H7 (cell line): Measurements from ENCODE around the gene UBAC2. TPM values are rescaled to one million over a fixed set of nuclear protein-coding genes. Genes with fewer than 3 reads are reported as not detected.

Source experiments
- DNase-seq: peaks from one replicate; pipeline ENCODE4 v3.0.0; 2012
- H3K27me3 ChIP-seq: 2 replicates; pipeline ENCODE4 v1.6.0; 2011; ENCODE audit warnings: mild to moderate bottlenecking, low read length; ENCODE audit not compliant: control insufficient read depth, insufficient read depth
- H3K36me3 ChIP-seq: replicated peaks from 2 replicates; pipeline ENCODE4 v1.5.1; 2011; ENCODE audit warnings: low read length; ENCODE audit not compliant: control insufficient read depth, insufficient read depth
- H3K4me3 ChIP-seq: 2 replicates; pipeline ENCODE4 v1.5.1; 2011; ENCODE audit warnings: low read depth, mild to moderate bottlenecking, control low read depth, low read length, moderate library complexity; ENCODE audit not compliant: insufficient read depth
- total RNA-seq: library from RNA; depleted of rRNA; stranded (reverse); fragments of >200 nt; shearing (Covaris generic); gene quantifications from 2 replicates; pipeline ENCODE4 v1.2.3, GENCODE V29; 2014

The UBAC2 gene
- total RNA-seq, 1 experiment from 2014 or later, result 56.9 TPM

DNA sequence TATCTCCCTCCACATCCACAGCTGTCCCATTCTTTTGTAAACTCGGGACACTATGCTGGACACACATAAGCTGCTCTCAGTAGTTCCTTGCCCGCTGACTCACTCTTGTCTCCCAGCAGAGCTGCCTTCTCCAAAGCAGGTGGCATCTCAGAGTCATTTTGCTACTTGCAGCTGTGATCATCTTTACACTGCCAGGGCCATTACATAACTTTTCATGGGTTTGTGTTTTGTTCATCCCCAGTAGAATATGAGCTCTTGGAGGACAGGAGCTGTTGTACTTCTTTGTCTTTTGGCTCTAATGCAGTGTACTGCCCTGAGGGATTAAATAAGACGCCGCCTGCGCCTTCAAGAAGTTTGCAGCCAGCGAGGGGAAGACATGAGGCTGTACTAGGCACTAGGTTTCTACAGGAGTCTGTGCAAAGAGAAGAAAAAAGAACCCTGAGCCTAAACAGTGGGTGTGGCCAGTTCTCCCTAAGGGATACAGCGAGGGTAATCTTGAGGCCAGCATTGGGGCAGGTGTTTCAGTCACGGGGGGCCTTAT is 147.3 kb downstream of the UBAC2 start:
- H3K36me3 ChIP-seq, result peaks cover 5% of the 10 kb centered on the region
- no peak overlapping the region for H3K4me3 ChIP-seq
- no peak for DNase-seq
- H3K27me3 ChIP-seq, result no peaks in the 10 kb centered on the region

DNA sequence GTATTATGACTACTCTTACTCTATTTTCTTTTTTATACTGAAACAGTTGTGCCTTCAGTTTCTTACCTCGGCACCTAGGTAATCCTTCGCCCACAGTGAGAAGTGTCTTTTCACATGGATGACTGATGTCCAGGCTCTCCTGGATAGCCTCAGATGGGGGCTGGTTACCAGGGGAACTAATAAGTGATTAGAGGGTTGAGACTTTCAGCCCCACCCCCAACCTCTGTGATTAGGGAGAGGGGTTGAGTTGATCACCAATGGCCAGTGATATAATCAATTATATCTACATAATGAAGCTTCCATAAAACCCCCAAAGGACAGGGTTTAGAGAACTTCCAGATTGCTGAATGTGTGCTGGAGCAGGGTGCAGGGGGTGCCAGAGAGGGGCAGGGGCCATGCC is 149.5 kb downstream of the UBAC2 start:
- no peak for DNase-seq

DNA sequence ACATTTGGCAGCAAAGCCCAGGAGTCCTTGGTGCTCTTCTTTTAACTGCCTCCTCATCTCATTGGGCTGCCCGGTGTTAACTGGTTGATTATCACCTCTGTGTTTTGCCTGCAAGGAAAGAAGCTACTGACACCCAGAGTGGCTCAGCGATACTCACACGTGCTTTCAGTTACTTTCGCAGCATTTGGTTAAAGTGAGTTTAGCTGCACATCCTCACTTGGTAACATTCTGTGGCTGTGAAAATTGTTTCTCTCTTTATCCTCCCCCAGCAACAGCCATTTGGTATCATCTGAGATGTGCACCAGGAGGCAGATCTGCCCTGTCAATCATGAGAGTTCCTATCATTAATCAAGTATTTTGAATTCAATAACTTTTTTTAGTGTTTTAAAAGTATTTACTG is 151.1 kb downstream of the UBAC2 start:
- Histone ChIP-seq H3K4me3 (no peak overlapping the region), H3K27me3 (no peaks in the 10 kb centered on the region), H3K36me3 (peaks cover 6% of the 10 kb centered on the region)
- no peak for DNase-seq

More for the DNA sequence above, 149.5 kb downstream of the UBAC2 start:
- Histone ChIP-seq H3K36me3 (peaks cover 6% of the 10 kb centered on the region), H3K4me3 (no peak overlapping the region), H3K27me3 (no peaks in the 10 kb centered on the region)

DNA sequence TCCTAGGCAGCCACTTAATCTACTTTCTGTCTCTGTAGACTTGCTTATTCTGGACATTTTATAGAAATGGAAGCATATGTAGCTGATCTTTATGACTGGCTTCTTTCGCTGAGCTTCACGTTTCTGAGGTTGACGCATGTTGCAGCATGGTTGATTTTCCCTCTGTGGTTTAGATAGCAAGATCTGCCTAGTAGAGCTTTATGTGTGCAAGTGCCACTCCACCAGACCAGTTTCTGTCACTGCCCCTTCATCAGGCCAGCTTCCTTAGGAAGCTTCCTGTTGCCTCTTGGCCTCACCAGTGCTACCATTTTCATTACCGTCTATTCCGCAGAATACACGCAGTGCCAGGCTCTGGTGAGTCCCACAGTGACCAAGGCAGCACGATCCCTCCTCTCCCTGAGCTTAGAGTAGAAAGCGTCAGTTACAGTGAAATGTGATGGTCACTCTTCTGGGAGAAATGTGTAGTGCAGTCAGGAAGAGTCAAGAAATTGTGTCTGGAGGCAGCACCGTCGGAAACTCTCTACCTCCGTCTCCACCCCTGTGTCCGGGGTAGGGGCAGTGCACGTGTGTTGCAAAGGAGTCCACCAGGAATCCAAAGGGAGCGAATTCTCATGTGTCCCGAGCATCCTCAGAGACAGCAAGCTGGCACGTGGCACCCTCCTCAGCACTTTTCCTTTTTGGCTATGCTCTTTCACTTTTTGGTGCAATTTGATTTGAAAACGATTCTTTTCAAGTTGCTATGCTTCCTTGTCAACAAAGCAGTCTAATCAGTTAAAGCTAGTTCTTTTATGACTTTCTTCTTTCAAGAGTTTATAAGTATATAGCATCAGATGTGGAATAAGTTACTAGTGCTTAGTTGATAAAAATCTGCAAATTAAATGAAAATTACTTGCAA is 151.9 kb downstream of the UBAC2 start:
- H3K36me3 ChIP-seq, result peaks cover 4% of the 10 kb centered on the region
- H3K4me3 ChIP-seq, result no peak overlapping the region
- no peak for DNase-seq
- H3K27me3 ChIP-seq, result no peaks in the 10 kb centered on the region

DNA sequence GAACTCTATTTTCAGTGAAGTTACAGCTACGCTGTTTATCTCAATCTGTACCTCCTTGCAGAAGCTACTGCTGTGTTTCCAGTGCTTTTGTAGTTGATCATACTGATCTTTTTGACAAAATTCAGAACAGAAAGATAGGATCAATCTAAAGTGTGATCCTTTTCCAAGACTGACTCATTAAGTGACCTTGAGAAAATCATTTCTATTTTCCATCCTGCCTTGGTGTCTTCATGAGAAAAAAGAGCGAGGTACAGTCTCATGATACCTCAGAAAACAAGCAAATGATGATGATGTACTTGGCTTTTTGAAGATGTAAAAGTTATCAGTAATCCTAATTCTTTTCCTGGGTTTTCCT is 152.6 kb downstream of the UBAC2 start:
- no peaks in the 10 kb centered on the region for H3K27me3 ChIP-seq

DNA sequence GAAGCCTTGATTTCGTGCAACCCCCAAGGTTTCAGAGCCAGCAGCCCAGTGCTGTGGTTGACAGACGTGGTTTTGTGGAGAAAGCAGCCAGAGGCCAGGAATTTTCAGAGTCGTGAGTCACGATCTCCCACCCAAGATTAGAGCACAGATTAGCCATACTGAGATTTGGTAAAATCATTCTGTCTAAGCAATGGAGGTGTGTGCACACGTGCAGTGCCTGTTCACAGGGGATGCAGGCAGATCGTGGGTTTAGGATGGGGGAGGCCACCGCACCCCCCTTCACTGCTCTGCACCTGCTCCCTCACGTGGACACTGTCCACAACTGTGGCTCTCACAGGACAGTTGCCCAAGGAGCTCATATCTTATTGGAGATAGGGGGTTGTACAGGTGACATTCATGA is 153.2 kb downstream of the UBAC2 start:
- Histone ChIP-seq H3K36me3 (peaks cover 2% of the 10 kb centered on the region), H3K27me3 (no peaks in the 10 kb centered on the region), H3K4me3 (no peak overlapping the region)
- DNase-seq, result no peak

More for the DNA sequence above, 152.6 kb downstream of the UBAC2 start:
- DNase-seq, result no peak
- H3K4me3 ChIP-seq, result no peak overlapping the region
- H3K36me3 ChIP-seq, result peaks cover 4% of the 10 kb centered on the region

DNA sequence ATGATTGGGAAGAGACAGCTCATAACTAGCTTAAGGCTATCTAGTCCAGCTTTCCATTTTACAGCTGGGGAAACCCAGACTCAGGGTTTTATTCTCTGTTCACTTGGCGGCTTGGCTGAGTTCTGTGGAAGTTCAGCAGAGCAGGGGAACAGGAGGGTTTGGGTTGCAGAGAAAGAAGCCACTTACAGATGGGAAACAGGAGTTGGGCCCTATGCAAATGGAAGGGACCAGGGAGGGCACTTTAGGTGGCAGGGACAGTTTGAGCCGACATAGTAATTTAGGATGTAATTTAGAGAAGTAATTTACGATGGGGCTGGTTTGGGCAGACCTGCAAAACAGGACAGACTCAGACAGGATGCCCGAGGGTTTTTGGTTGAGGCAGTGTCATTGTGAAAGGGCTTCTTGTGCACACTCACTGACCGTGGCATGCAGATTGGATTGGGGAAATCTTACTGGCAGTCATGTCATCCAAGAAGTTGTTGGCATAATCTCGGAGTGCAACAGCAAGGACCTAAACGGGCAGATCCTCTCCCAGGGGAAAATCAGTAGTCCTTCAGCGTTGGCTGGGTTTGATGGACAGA is 153.8 kb downstream of the UBAC2 start:
- no peak for DNase-seq
- no peak overlapping the region for H3K4me3 ChIP-seq
- H3K27me3 ChIP-seq, result no peaks in the 10 kb centered on the region
- peaks cover 2% of the 10 kb centered on the region for H3K36me3 ChIP-seq

DNA sequence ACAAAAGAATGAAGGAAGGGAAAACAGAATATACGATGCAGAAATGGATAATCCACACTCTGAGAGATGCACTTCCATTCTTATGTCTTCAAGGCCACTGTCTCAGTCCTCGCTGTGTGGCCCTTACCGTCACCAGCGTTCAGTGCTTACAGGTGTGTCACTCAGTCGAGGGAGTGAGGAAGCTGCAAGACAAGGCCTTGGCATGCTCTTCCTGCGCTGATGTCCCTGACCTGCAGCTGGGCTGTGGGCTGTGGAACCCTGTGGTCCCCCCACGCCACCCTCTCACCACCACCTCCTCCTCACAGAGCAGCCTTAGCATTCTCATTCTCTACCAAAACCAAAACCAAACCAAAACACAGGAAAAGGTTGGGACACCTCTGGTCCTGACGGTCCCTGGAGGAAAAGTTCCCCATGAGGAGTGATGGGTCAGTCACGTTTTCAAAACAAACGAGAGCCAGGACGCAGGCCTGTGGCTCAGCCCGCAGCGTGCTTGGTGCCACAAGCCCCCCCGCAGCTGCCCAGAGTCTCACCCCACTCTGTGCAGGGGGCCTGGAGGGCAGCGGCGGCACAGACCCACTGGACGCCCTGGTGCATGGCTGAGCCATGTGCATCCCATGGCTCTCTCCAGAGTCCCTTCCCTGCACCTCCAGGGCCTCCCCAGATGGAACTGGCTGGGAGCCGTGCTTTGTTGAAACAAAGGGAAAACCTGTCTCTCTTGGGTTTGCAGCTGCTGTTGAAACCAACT is 154.8 kb downstream of the UBAC2 start:
- Histone ChIP-seq H3K4me3 (no peak overlapping the region), H3K27me3 (no peaks in the 10 kb centered on the region), H3K36me3 (peaks cover 3% of the 10 kb centered on the region)
- DNase-seq, result no peak

DNA sequence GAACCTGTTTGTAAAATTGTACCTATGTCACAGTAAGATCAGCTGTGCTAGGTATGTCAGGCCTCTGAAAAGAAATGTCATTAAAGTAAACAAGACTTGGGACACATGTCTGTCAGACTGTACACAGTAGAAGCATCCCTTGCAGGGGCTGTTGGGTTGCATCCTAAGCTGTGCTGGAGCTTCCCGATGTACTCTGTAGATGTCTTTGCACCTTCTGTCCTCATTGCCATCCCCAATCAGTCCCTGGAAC is 155.3 kb downstream of the UBAC2 start:
- DNase-seq, result no peak
- Histone ChIP-seq H3K4me3 (no peak overlapping the region), H3K27me3 (no peaks in the 10 kb centered on the region), H3K36me3 (peaks cover 3% of the 10 kb centered on the region)

DNA sequence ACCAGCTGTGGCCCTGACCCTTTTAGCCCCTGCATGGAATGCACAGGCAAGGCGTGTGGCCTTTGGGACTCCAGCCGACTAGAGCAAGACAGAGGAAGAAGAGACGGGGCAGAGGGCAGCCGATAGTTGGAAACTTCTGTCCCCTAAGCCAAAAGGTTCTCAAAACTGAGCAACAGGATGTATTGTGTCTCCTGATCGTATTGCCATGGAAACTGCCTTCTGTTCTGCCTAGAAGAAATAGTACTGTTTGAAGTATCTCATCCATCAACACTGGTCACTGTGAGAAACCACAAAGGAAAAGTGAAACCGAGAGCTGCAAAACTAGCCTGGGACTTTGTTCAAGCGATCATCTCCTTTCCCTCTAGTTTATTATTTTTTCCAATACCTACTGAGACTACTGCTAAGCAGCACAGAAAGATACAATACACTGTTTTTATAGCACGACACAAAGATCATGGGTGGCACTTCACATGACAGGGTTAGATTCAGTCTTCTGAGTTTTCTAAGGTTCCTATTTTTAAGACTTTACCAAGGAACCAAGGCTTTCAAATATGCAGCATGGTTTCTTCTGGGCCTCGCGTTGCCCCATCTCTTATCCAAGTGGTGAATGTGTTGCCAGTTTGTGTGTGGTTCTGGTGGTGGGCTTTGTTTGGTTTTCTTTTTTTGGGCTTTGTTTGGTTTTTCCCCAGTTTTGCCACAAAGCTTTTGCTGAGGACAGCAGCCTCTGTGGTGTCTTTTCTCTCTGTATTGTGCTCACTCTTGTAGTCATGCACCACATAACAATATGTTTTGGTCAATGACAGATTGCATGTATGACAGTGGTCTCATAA is 155.8 kb downstream of the UBAC2 start:
- Histone ChIP-seq H3K4me3 (no peak overlapping the region), H3K27me3 (no peaks in the 10 kb centered on the region), H3K36me3 (peaks cover 3% of the 10 kb centered on the region)
- DNase-seq, result no peak

DNA sequence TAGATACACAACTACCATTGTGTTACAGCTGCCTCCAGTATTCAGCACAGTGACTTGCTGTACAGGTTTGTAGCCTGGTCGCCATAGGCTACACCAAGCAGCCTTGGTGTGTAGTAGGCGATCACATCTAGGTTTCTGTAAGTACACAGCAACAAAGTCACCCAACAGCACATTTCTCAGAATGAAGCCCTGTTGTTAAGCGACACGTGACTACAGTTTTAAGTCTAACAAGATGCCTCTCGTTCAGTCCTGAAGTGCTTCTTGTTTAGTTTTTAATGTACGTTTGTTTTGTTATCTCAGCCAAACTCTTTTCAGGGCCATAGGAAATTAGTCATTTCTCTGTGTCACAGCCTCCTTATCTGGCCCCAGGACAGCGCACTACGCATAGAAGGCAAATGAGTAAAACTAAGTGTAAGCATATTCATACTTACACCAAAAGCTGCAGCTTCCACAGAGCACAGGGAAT is 156.5 kb downstream of the UBAC2 start:
- H3K4me3 ChIP-seq, result no peak overlapping the region
- DNase-seq, result no peak
- H3K36me3 ChIP-seq, result peaks cover 3% of the 10 kb centered on the region
- no peaks in the 10 kb centered on the region for H3K27me3 ChIP-seq

DNA sequence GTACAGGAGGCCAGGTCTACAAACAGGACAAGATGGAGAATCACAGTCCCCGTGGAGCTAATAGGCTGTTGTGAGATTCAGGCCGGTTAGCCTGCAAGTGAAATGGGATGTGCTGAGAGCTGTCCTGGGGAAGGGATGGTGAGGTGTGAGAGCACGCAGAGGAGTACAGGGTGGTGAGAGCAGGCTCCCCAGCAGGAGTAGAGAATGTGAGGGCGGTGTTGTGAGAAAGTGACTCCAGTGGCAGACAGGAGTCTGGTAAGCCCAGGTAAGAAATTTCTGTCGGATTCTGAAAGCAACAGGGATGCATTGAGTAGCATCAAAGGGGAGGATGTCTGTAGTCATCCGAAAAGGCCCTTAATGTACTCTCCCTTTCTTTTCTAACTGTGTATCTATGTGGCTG is 157.3 kb downstream of the UBAC2 start:
- Histone ChIP-seq H3K36me3 (peaks cover 3% of the 10 kb centered on the region), H3K27me3 (no peaks in the 10 kb centered on the region), H3K4me3 (no peak overlapping the region)
- no peak for DNase-seq

DNA sequence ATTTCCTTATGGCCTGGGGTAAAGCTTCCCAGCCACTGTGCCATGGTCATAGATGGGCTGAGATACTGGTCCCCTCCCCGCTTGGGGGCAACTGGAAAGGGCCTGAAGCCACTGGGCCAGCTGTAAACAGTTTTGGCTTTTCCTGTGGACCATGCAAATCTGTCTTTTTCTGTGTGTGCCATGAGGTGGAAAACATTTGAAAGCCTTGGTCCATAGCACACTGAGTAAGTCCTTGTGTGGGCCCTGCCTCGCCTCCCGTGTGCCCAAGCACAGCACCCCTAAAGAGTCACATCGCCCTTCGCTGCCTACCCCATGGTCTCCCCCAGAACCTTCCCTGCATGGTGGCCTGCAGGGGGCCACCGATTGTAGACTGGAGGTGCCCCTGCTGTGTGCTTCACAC is 158.9 kb downstream of the UBAC2 start:
- peaks cover 3% of the 10 kb centered on the region for H3K36me3 ChIP-seq
- H3K4me3 ChIP-seq, result no peak overlapping the region
- H3K27me3 ChIP-seq, result no peaks in the 10 kb centered on the region
- peak; percentile 49 for DNase-seq

DNA sequence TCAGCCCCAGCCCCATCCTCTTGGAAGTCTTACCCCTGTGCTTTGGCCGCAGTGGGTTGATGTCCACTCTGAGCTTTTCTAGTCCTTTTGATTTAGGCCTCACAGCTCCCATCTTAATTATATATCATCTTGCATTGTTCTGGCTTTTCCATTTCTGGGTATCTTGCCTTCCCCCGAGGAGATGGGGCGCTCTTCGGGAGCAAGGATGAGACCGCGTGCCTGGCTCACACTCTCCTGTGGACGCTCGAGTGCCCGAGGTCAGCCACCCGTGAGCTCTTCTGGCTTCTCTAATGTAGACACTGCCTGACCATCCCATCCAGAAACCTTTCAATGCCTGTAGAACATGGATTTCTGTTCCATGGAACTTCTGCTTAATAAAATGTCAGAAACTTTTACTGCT is 160.0 kb downstream of the UBAC2 start:
- Histone ChIP-seq H3K27me3 (no peaks in the 10 kb centered on the region), H3K36me3 (peaks cover 1% of the 10 kb centered on the region), H3K4me3 (no peak overlapping the region)
- no peak for DNase-seq
